K562 treated with DMSO at 1 percent for 4 hours (cell line): ENCODE measurements around the gene ELMO1. TPM values are rescaled to one million over a fixed set of nuclear protein-coding genes. Genes with fewer than 3 reads are reported as not detected.

ENCODE experiments used
- total RNA-seq: library from RNA; unstranded; fragments of 300-600 nt; gene quantifications from 2 replicates; pipeline ENCODE4 v1.2.3, GENCODE V29; 2022; ENCODE audit not compliant: insufficient read depth

The ELMO1 gene, protein sequence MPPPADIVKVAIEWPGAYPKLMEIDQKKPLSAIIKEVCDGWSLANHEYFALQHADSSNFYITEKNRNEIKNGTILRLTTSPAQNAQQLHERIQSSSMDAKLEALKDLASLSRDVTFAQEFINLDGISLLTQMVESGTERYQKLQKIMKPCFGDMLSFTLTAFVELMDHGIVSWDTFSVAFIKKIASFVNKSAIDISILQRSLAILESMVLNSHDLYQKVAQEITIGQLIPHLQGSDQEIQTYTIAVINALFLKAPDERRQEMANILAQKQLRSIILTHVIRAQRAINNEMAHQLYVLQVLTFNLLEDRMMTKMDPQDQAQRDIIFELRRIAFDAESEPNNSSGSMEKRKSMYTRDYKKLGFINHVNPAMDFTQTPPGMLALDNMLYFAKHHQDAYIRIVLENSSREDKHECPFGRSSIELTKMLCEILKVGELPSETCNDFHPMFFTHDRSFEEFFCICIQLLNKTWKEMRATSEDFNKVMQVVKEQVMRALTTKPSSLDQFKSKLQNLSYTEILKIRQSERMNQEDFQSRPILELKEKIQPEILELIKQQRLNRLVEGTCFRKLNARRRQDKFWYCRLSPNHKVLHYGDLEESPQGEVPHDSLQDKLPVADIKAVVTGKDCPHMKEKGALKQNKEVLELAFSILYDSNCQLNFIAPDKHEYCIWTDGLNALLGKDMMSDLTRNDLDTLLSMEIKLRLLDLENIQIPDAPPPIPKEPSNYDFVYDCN
- 6.2 and 8.1 TPM in 2 replicates for total RNA-seq

DNA sequence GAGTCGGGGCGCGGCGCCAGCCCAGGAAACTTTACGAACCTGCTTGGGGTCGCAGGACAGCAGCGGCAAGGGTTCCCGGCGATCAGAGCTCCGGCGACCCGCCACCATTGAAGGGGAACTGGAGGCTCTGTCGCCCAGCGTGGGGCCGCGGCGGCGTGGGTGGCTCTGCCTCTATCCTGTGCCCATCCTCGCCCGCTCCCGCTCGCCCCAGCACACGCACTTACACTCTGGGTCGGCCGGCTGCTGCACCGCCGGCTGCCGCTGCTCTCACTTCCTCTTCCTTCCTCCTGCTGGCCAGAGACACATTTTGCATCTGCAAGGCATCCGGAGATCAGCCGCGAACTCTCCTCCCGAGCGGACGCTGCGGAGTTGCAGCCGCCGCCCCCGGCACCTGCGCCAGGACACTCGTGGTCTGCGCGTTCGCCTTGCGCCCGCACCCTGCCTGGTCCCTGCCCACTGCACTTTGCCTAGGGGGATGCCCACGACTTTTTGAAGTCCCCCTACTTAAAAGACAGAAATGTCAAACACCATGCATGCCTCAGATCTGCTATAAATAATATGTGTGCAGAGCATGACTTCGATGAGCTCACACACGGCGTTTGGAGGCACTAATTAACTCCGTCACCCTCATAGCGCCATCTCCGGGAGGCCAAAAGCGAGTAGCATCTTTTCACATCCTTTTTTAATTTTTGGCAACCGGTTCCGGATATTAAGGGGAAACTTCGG, at the start of gene ELMO1:
Gene ELMO1 (minus strand): TSS at position 229 of the 726 bp plus-strand sequence. CDS start 106,174 bp downstream, outside the sequence.

Other genes starting within 250 kb of the ELMO1 start
- not detected in 2 replicates for gene GPR141, start 234.9 kb upstream of the ELMO1 start, total RNA-seq